Activated CD4-positive, alpha-beta T cell treated with anti-CD3 and anti-CD28 coated beads for 1 hour (primary cell): ENCODE measurements around the gene TTL.
A peak's percentile ranks its signal among the peaks of the same experiment; 100 is the strongest.
"Not testable (repeated sequence)": the region's sequence is repeated elsewhere in the genome, so short reads cannot be mapped to it uniquely, and the experiment has no call there.

Source experiments
- DNase-seq: peaks from one replicate; pipeline ENCODE4 v3.0.0-alpha.2; 2020

The TTL gene

GRCh38 chr2:112476434-112476833 is 5.5 kb upstream of the TTL start:
- no peak for DNase-seq

- DNase-seq, result peak; percentile 9
Observed at GRCh38 chr2:112480530-112481049, 1.4 kb upstream of the TTL start.

GRCh38 chr2:112481050-112481527 is 867 bp upstream of the TTL start:
- peak; percentile 72 for DNase-seq

- DNase-seq, result peak; percentile 11
Observed at GRCh38 chr2:112482309-112483041, 519 bp downstream of the TTL start.

- DNase-seq, result no peak
Observed at GRCh38 chr2:112483042-112483473, 1.1 kb downstream of the TTL start.

GRCh38 chr2:112483831-112484230 is 1.9 kb downstream of the TTL start:
- DNase-seq, result no peak

GRCh38 chr2:112485849-112486248 is 3.9 kb downstream of the TTL start:
- DNase-seq, result no peak

- DNase-seq, result no peak
Observed at GRCh38 chr2:112486895-112487294, 4.9 kb downstream of the TTL start.

- no peak for DNase-seq
Observed at GRCh38 chr2:112487444-112487961, 5.5 kb downstream of the TTL start.

GRCh38 chr2:112488201-112488600 is 6.2 kb downstream of the TTL start:
- no peak for DNase-seq

- DNase-seq, result no peak
Observed at GRCh38 chr2:112491946-112492345, 10.0 kb downstream of the TTL start.

GRCh38 chr2:112493048-112493447 is 11.1 kb downstream of the TTL start:
- no peak for DNase-seq

GRCh38 chr2:112493858-112494648 is 12.1 kb downstream of the TTL start:
- DNase-seq, result no peak

GRCh38 chr2:112494828-112495227 is 12.9 kb downstream of the TTL start:
- DNase-seq, result no peak

GRCh38 chr2:112495878-112496277 is 13.9 kb downstream of the TTL start:
- not testable (repeated sequence) for DNase-seq

- DNase-seq, result peak; percentile 29
Observed at GRCh38 chr2:112500850-112501484, 19.0 kb downstream of the TTL start.

GRCh38 chr2:112509239-112509998 is 27.5 kb downstream of the TTL start:
- DNase-seq, result not testable (repeated sequence)

GRCh38 chr2:112516801-112517200 is 34.8 kb downstream of the TTL start:
- no peak for DNase-seq

- DNase-seq, result no peak
Observed at GRCh38 chr2:112518807-112519206, 36.9 kb downstream of the TTL start.

- DNase-seq, result no peak
Observed at GRCh38 chr2:112519506-112519905, 37.5 kb downstream of the TTL start.

- no peak for DNase-seq
Observed at GRCh38 chr2:112520234-112520783, 38.4 kb downstream of the TTL start.

GRCh38 chr2:112523291-112523777 is 41.4 kb downstream of the TTL start:
- DNase-seq, result no peak
